Stimulated activated CD4-positive, alpha-beta T cell treated with anti-CD3 and anti-CD28 coated beads, TNF-alpha, amount 100 ng/mL, for 24 hours (primary cell): ENCODE data around the gene TOR3A.
"Not testable (repeated sequence)": the region's sequence is repeated elsewhere in the genome, so short reads cannot be mapped to it uniquely, and the experiment has no call there.

Experiments used
- DNase-seq, 3 experiments: peaks; one replicate each; pipeline ENCODE4 v3.0.0-alpha.2; 2020; ENCODE audit warnings: low read depth in 3 of 3

TOR3A gene

DNA sequence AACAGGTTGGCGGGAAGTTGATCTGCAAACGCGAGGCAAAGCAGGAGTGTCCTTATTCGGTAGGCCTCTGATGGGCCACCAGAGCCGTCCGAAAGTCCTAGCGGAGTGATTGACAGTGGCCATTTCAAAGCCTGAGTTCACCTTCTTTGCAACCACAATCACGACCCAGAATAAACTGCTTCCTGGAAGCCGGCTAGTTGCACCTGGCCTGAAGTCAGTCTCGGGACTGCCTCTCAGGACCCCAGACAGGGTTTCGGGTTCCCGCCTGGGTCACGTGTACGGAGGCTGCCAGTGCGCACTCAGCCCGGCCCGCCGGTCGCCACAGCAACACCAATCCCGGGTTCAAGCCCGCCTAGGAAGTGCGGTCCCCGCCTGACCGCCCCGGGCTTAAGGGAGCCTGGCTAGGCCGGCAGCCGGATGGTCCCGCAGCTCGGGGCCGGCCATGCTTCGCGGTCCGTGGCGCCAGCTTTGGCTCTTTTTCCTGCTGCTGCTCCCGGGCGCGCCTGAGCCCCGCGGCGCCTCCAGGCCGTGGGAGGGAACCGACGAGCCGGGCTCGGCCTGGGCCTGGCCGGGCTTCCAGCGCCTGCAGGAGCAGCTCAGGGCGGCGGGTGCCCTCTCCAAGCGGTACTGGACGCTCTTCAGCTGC is at the start of gene TOR3A:
Gene TOR3A, plus strand, starts transcription at position 384 of the 646 bp plus-strand sequence. Its CDS starts 59 bp downstream, at position 443.
- DNase-seq = peak; percentile 60 to 87 (median 64)

GRCh38 chr1:179034720-179035119 is 47.1 kb upstream of the TOR3A start:
- no peak for DNase-seq

DNA sequence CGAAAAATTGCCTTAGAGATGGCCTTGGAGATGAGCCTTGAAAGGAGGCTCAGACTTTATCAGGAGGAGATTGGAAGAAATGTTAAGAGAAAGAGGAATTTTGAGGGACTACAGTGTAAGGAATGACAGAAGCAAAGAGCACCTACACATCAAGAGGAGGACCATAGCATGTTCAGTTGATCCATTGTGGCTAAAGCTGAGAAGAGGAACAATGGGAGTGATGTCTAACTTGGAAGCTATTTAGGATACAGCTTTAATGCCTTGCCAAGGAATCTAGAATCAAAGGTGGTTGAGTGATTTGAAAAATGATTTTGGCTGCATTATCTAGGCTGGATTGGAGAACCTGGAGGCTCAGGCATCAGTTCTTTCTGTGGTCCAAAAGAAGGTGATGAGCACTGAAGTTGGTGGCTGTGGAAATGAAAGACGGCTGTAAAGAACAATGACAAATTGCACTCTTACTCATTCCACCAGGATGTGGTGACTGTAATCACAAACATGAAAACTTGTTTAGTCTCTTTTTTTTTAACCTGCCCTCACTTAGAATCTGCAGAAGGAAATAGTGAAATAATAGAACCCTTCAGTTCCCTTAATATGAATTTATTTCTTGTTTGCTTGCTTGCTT is 44.9 kb upstream of the TOR3A start:
- DNase-seq = peak in 1 of 3 experiments; percentile 2

- no peak for DNase-seq
Measured at GRCh38 chr1:179038528-179039281, 43.2 kb upstream of the TOR3A start.

- not testable (repeated sequence) for DNase-seq
Measured at GRCh38 chr1:179039502-179040174, 42.2 kb upstream of the TOR3A start.

DNA sequence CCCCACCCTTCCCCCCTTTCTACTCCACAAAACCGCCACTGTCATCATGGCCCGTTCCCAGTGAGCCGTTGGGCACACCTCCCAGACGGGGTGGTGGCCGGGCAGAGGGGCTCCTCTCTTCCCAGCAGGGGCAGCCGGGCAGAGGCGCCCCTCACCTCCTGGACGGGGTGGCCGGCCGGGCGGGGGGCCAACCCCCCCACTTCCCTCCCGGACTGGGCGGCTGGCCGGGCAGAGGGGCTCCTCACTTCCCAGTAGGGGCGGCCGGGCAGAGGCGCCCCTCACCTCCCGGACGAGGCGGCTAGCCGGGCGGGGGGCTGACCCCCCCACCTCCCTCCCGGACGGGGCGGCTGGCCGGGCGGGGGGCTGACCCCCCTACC is 41.7 kb upstream of the TOR3A start:
- DNase-seq = not testable (repeated sequence)

GRCh38 chr1:179042087-179042486 is 39.8 kb upstream of the TOR3A start:
- no peak for DNase-seq

DNA sequence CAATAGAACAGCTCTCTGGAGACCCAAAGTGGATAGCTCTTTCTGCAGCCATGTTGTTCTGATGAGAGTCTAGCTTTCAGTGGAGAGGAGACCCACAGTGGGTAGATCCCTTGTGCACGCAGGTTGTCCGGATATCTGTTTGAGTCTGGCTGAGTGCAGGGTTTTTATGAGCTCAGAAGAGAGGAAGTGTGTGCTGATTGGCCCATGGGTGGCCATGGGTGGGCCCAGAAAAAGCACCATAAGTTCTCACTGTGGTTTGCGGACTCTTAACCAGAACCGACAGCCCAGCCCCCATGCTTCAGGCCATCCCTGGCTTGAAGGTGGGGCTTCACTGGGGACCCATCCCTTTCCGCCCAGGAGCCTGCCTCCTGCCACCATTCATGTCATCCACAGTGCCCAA is 39.2 kb upstream of the TOR3A start:
- no peak for DNase-seq

GRCh38 chr1:179043266-179043665 is 38.6 kb upstream of the TOR3A start:
- no peak for DNase-seq

- no peak for DNase-seq
Measured at GRCh38 chr1:179043907-179044306, 38.0 kb upstream of the TOR3A start.

DNA sequence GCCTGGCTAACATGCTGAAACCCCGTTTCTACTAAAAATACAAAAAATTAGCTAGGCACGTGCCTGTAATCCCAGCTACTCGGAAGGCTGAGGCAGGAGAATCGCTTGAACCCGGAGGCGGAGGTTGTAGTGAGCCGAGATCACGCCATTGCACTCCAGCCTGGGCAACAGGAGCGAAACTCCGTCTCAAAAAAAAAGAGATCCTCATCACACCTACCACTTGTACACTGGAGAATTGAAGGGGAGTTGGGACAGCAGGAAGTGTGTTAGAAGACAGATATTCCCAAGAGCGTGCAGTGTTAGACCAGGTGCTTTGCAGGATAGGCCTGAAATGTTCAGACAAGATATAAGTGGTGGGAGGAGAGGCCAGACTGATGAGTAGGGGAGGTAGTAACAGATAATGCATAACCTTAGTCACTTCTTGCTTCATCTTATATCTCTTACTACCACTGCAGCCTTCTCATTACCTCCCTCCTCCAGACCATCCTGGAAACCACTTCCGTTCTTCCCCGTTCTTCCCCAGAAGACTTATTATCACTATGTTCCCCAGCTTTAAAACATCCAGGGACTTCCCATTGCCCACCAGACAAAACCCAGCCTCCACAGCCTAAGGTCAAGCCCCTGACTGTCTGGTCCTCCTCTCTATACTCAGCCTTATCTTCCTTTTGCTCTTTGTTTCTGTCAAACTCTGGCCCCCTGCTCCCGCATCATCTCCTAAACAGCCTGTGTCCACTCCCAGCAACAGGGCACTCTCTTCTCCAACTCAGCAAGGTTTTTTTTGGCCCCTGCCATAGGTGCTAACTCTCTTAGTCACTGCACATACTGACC is 34.8 kb upstream of the TOR3A start:
- DNase-seq = no peak

GRCh38 chr1:179047636-179047997 is 34.3 kb upstream of the TOR3A start:
- no peak for DNase-seq

GRCh38 chr1:179048339-179049124 is 33.3 kb upstream of the TOR3A start:
- DNase-seq = no peak

- no peak for DNase-seq
Measured at GRCh38 chr1:179052776-179053175, 29.1 kb upstream of the TOR3A start.

- no peak for DNase-seq
Measured at GRCh38 chr1:179053486-179053885, 28.4 kb upstream of the TOR3A start.

- DNase-seq = no peak
Measured at GRCh38 chr1:179055937-179056336, 25.9 kb upstream of the TOR3A start.

DNA sequence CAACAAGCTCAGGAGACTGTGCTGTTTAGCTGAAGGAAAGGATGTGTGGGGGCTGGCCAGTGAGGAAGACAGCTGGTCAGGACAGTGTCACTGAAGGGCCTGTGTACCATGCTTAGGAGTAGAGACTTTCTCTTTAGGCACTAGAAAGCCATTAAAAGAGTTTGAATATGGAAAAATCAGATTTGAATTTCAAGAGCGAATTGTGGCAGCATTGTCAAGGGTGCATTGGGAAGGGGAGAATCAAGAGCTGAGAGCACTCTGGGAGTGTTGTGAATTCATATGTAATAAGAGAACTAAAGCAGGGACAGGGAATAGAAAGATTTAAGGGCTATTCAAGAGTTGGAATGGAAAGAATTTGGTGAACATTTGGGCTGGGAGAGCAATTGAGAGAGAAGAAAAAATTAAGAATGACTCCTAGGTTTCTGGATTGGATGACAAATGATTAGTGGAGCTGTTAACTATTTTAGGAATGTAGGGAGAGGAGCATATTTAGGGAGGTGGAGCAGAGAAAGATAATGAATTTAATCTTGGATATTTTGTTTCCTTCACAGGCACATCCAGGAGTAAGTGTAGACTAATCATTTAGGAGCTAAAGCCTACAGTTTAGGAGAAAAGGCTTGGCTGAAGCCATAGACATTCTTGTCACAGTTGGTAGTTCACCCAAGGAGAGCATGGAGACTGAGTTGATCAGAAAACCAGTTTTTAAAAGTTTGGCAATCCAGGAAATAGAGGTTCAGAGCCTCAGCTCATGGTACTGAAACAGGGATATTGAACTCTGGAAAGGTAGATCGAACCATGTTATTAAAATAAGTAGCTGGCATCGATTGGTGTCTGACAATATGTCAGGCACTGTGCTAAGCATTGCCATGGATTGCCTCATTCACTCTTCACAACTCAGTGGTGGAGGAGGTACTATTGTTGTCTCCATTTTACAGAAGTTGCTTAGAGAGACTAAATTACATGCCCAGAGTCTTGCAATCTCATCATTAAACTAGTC is 23.1 kb upstream of the TOR3A start:
- DNase-seq = no peak

GRCh38 chr1:179061360-179062282 is 20.2 kb upstream of the TOR3A start:
- no peak for DNase-seq
